ENCODE measurements around the gene ARL15. TPM values are rescaled to one million over a fixed set of nuclear protein-coding genes. Genes with fewer than 3 reads are reported as not detected.

The ARL15 gene
- total and polyA plus RNA-seq, 2 donors (not counting 1 experiment from before 2014, with no cell fraction given) = 5.8 to 20.5 TPM

- Histone ChIP-seq H3K9ac (ENCODE audit: low read length) (no peak overlapping the region), H3K27me3 (replicated peaks in 1 of 4; ENCODE audit: control extremely low read depth in 1 of 4, control insufficient read depth in 3 of 4, insufficient read depth in 4 of 4, low read length in 3 of 4) (no peaks in the 10 kb centered on the region), H3K36me3 (replicated peaks in 1 of 2; ENCODE audit: control extremely low read depth in 1 of 2, control insufficient read depth in 1 of 2, extremely low read depth in 1 of 2, insufficient read depth in 2 of 2, low read length in 1 of 2) (no peaks in the 10 kb centered on the region), H3K9me3 (ENCODE audit: control extremely low read depth in 1 of 3, control insufficient read depth in 2 of 3, insufficient read depth in 1 of 3, low read length in 2 of 3) (peaks cover 8 to 18% (median 12%) of the 10 kb centered on the region in 3 donors), H3K4me3 (ENCODE audit: control extremely low read depth in 1 of 5, extremely low read depth in 1 of 5, insufficient read depth in 1 of 5, low read depth in 2 of 5, low read length in 4 of 5) (no peak overlapping the region), H3K27ac (ENCODE audit: low read length in 2 of 2) (no peak overlapping the region), H2AFZ (ENCODE audit: insufficient read depth, low read depth, low read length, poor library complexity, severe bottlenecking) (no peak overlapping the region), H4K20me1 (ENCODE audit: control insufficient read depth, insufficient read depth, low read length, poor library complexity, severe bottlenecking) (no peaks in the 10 kb centered on the region), H3K4me1 (ENCODE audit: control insufficient read depth in 2 of 2, insufficient read depth in 2 of 2, low read length in 2 of 2) (no peaks in the 10 kb centered on the region), H3K79me2 (ENCODE audit: control insufficient read depth, insufficient read depth, low read length) (no peaks in the 10 kb centered on the region), H3K4me2 (replicated peaks; ENCODE audit: low read depth, low read length, poor library complexity, severe bottlenecking) (no peak overlapping the region)
- no peak for TF ChIP-seq CTCF (IDR thresholded peaks at IDR 0.05)
- no peak for TF ChIP-seq EZH2 (IDR thresholded peaks at IDR 0.05; ENCODE audit: borderline replicate concordance, insufficient read depth, low read depth, low read length, poor library complexity, severe bottlenecking)
- POLR2A ChIA-PET = no interaction called here
- ATAC-seq (ENCODE audit: low read depth) (no peak), DNase-seq (no peak)
- Mint-ChIP-seq H3K27me3 (no peaks in the 10 kb centered on the region), H3K4me1 (peaks cover 7% of the 10 kb centered on the region), H3K9me3 (ENCODE audit: insufficient read depth) (peaks cover 19% of the 10 kb centered on the region), H3K27ac (no peak overlapping the region), H3K4me3 (no peak overlapping the region)
- intact Hi-C loops (cut with micrococcal nuclease) = no loop called here
- CTCF ChIA-PET = no interaction called here
These were observed 353.7 kb downstream of the ARL15 start for GRCh38 chr5:53956632-53957031.

DNA sequence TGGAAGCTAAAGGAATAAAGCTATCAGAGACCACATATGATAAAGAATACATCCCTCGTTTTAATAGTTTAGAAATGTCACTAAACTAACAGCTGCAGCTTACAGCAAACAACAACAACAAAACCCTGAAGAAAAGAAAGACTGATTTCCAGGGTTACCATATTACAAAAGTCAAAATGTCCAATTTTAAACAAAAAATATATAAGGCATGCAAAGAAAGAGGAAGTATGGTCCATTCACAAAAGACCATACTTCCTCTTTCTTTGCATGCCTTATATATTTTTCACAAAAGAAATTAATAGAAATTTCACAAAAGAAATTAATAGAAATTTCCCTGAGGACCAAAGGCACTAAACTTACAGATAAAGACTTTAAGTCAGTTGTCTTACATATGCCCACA, 354.2 kb downstream of the ARL15 start:
- Mint-ChIP-seq H3K4me1 (peaks cover 7% of the 10 kb centered on the region), H3K27me3 (no peaks in the 10 kb centered on the region), H3K9me3 (ENCODE audit: insufficient read depth) (peaks cover 19% of the 10 kb centered on the region), H3K4me3 (no peak overlapping the region), H3K27ac (no peak overlapping the region)
- no CpG with 5 or more reads among the region's 1 CpG for WGBS (ENCODE audit: insufficient coverage)
- ATAC-seq (ENCODE audit: low read depth) = no peak
- Histone ChIP-seq H2AFZ (ENCODE audit: insufficient read depth, low read depth, low read length, poor library complexity, severe bottlenecking) (no peak overlapping the region), H3K4me3 (ENCODE audit: control extremely low read depth in 1 of 5, extremely low read depth in 1 of 5, insufficient read depth in 1 of 5, low read depth in 2 of 5, low read length in 4 of 5) (no peak overlapping the region), H3K27me3 (replicated peaks in 1 of 4; ENCODE audit: control extremely low read depth in 1 of 4, control insufficient read depth in 3 of 4, insufficient read depth in 4 of 4, low read length in 3 of 4) (no peaks in the 10 kb centered on the region), H3K9me3 (ENCODE audit: control extremely low read depth in 1 of 3, control insufficient read depth in 2 of 3, insufficient read depth in 1 of 3, low read length in 2 of 3) (peaks cover 8 to 18% (median 12%) of the 10 kb centered on the region in 3 donors), H3K4me1 (ENCODE audit: control insufficient read depth in 2 of 2, insufficient read depth in 2 of 2, low read length in 2 of 2) (no peaks in the 10 kb centered on the region), H3K36me3 (replicated peaks in 1 of 2; ENCODE audit: control extremely low read depth in 1 of 2, control insufficient read depth in 1 of 2, extremely low read depth in 1 of 2, insufficient read depth in 2 of 2, low read length in 1 of 2) (no peaks in the 10 kb centered on the region), H3K4me2 (replicated peaks; ENCODE audit: low read depth, low read length, poor library complexity, severe bottlenecking) (no peak overlapping the region), H4K20me1 (ENCODE audit: control insufficient read depth, insufficient read depth, low read length, poor library complexity, severe bottlenecking) (no peaks in the 10 kb centered on the region), H3K27ac (ENCODE audit: low read length in 2 of 2) (no peak overlapping the region), H3K79me2 (ENCODE audit: control insufficient read depth, insufficient read depth, low read length) (no peaks in the 10 kb centered on the region), H3K9ac (ENCODE audit: low read length) (no peak overlapping the region)
- intact Hi-C loops (cut with micrococcal nuclease) = no loop called here
- DNase-seq = no peak
- TF ChIP-seq EZH2 (IDR thresholded peaks at IDR 0.05; ENCODE audit: borderline replicate concordance, insufficient read depth, low read depth, low read length, poor library complexity, severe bottlenecking) (no peak), CTCF (IDR thresholded peaks at IDR 0.05) (no peak)
- CTCF ChIA-PET = no interaction called here
- POLR2A ChIA-PET = no interaction called here

Data from B cell (primary cell).